Mucosa of descending colon (tissue), 3 donors: ENCODE results near the gene KCNN3. TPM values are rescaled to one million over a fixed set of nuclear protein-coding genes. Genes with fewer than 3 reads are reported as not detected.

Source experiments
- ATAC-seq: fragments of 200-7000 bp; cut with Tn5 transposase; one replicate; pipeline ENCODE4 v1.9.1; 2020; ENCODE audit warnings: mild to moderate bottlenecking, moderate library complexity
- DNase-seq, 3 donors: peaks; one replicate each; pipeline ENCODE4 v3.0.0-alpha.2; 2020
- H3K36me3 ChIP-seq: fragments of 200-600 bp; one replicate; pipeline ENCODE4 v1.8.0; 2021; ENCODE audit warnings: low read depth, mild to moderate bottlenecking
- H3K4me1 ChIP-seq: fragments of 200-600 bp; one replicate; pipeline ENCODE4 v1.8.0; 2021; ENCODE audit warnings: low read depth, mild to moderate bottlenecking
- H3K4me3 ChIP-seq: fragments of 200-600 bp; one replicate; pipeline ENCODE4 v1.8.0; 2021; ENCODE audit warnings: mild to moderate bottlenecking
- H3K9me3 ChIP-seq: fragments of 200-600 bp; one replicate; pipeline ENCODE4 v1.8.0; 2021; ENCODE audit warnings: mild to moderate bottlenecking
- CTCF ChIP-seq: fragments of 200-600 bp; IDR thresholded peaks from one replicate; pipeline ENCODE4 v1.8.0; 2022; ENCODE audit warnings: antibody characterized with exemption, mild to moderate bottlenecking
- intact Hi-C, 2 donors: fragments of 100-400 bp; cut with DNase I in 1 of 2; cut with micrococcal nuclease in 1 of 2; formaldehyde crosslinking; loops; one replicate each; pipeline versions ENCODE4 v1.11.0 to v1.11.1; 2022; cut with DNase I, micrococcal nuclease
- total RNA-seq, 3 donors: library from RNA; stranded (reverse); fragmentation: NEBNext Ultra II Directional in 2 of 3; extraction: Animal tissue kit (Norgen Biotek cat#: 25700) in 2 of 3; gene quantifications; one replicate each; pipeline versions ENCODE4 v1.2.1 to v1.2.4, GENCODE V29; 2021 to 2023
- donor health status: DM: no; HTN: no; CAD: no; lungs with moderate emphysema.
- donor health status: DM: no; HTN: no; CAD: no.
- donor health status: DM: no; HTN: yes; CAD: no.

Gene KCNN3
- total RNA-seq, 3 donors from 2014 or later: 1.5 to 19.3 (median 2.0) TPM

GRCh38 chr1:154777781-154778180 lies 92.3 kb downstream of the KCNN3 start:
- H3K9me3 ChIP-seq: no peaks in the 10 kb centered on the region
- no peak for DNase-seq
- no peak for ATAC-seq
- no peak for TF ChIP-seq CTCF
- H3K4me1 ChIP-seq: no peaks in the 10 kb centered on the region
- H3K36me3 ChIP-seq: no peaks in the 10 kb centered on the region
- H3K4me3 ChIP-seq: no peak overlapping the region
- intact Hi-C loops: no loop called here

DNA sequence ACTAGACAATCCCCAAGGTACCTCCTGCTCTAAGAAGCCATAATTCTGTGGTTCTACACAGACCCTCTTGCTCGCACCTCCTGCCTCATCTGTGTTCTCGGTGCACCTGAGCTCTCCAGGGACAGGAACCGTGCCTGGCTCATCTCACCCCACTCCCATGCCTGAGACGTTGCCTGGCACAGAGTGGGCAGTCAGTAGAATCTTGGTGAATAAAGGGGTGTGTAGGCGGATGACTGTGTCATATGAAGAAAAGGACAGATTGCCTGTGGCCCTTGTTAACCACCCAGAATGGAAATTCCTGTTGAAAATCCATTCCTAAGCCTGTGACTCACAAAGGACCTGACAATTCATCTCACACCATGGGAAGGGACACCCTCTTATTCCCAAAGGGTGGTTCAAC lies 92.9 kb downstream of the KCNN3 start:
- no peak overlapping the region for H3K4me3 ChIP-seq
- TF ChIP-seq CTCF: no peak
- ATAC-seq (no peak), DNase-seq (no peak)
- no peaks in the 10 kb centered on the region for H3K36me3 ChIP-seq
- no peaks in the 10 kb centered on the region for H3K4me1 ChIP-seq
- intact Hi-C loops: no loop called here
- no peaks in the 10 kb centered on the region for H3K9me3 ChIP-seq

DNA sequence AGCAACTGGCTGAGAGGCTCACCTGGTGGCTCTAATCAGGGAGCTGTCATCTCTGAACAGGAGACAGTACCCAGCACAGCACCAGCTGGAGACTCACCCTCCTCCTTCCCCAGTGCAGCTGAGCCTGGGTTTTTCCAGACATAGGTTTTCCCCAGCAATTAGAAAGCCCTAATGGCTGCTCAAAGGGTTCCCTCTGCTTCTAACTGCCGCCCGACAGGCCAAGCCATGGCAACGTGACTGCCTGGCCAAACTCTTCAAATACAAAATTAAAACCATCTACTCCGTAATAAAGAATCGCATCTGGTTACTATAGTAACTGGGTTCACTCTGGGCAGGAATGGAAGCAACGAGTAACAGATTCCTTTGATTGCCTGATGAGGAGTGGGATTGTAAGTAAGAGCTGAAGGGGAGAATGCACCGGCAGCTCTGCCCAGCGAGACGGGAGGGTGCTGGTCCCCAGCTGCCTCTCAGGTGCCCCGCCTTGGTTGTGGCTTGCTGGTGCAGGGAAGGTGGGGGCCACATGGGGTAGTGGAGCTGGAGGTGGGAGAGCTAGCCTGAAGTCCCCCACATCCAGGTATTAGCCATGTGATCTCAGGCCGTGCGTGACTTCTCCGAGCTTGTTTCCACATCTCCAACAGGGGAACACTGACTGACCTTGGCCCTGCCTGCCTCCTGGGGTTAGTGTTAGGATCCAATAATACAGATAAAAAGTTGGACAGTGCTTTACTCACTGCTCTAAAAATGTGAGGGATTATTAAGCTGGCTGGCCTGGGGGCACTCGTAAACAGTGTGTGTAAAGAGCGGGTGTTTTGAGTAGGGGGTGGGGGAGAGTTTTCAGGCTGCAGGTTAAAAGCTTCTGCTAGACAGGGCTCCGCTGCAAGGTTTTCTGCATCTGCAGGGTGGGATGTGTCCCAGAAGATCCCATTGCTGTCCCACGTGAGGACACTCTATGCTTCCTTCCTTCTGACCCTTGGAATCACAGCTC lies 94.2 kb downstream of the KCNN3 start:
- ATAC-seq: no peak
- no peak for DNase-seq
- TF ChIP-seq CTCF: no peak
- Histone ChIP-seq H3K36me3 (no peaks in the 10 kb centered on the region), H3K4me3 (no peak overlapping the region), H3K4me1 (no peaks in the 10 kb centered on the region), H3K9me3 (no peaks in the 10 kb centered on the region)
- intact Hi-C loops: no loop called here

DNA sequence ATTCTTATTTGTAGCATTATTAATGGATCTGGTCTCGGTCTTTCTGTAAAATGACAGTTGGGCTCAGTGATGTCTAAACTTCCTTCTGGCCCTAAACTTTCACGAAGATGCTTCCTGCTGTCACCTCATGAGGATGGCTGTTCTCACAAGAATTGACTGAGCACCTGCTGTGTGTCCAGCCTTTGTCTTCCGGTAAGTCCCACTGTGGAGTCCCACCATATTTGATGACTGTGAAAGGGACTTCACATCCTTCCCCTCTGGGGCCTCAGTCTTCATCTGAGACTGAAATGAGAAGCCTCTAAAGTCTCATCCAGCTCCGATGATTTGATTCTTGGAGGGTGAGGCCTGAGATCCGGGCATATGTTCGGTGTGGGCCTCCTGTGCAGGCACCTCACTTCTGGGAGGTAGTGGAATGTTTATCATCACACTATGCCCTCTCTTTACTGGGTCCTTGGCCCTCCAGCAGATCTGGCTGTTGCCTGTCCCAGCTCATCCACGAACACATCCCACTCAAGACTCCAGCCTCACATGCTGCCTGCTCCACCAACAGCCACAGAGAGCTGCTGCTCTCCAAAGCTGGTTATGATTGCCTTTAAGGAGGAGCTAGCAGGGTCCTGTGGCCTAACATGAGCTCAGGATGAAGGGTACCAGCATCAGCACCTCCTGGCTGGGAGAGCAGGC lies 95.8 kb downstream of the KCNN3 start:
- intact Hi-C loops: no loop called here
- Histone ChIP-seq H3K36me3 (no peaks in the 10 kb centered on the region), H3K4me3 (no peak overlapping the region), H3K4me1 (no peaks in the 10 kb centered on the region), H3K9me3 (no peaks in the 10 kb centered on the region)
- DNase-seq (no peak), ATAC-seq (no peak)
- no peak for TF ChIP-seq CTCF

DNA sequence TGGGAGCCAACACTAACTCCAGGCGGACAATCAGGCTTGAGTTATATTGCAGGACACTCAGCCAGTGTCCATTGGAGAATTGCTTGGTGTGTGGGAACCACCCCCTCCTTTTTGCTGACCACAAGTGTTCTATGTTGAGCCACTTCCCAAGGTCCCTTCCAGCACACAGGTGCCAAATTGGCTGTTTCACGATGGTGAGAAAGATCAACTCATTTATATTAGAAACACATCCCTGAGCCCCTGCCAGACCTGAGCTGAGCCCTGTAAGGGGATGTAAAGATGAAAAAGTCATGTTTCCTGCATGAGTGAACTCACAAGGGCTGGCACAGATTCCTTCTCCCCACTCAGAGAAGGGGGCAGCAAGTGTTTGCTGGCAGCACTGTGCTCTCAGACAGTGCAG lies 96.5 kb downstream of the KCNN3 start:
- TF ChIP-seq CTCF: no peak
- H3K4me3 ChIP-seq: no peak overlapping the region
- no peak for ATAC-seq

More for the DNA sequence above, 96.5 kb downstream of the KCNN3 start:
- no peak for DNase-seq
- Histone ChIP-seq H3K4me1 (no peaks in the 10 kb centered on the region), H3K9me3 (no peaks in the 10 kb centered on the region), H3K36me3 (no peaks in the 10 kb centered on the region)
- intact Hi-C loops: no loop called here
